ENCODE data around the gene COL11A2.

The COL11A2 gene

GRCh38 chr6:33142501-33143070, 49.7 kb downstream of the COL11A2 start:
- DNase-seq (ENCODE audit: low spot score in 2 of 2) (no peak), ATAC-seq (replicated peaks; ENCODE audit: extremely low read depth, poor library complexity, severe bottlenecking) (no peak)
- no peak overlapping the region for H3K27ac Mint-ChIP-seq (ENCODE audit: low read depth)
- H3K9me3 Mint-ChIP-seq = no peaks in the 10 kb centered on the region
- peaks cover 5% of the 10 kb centered on the region for H3K4me1 Mint-ChIP-seq
- H3K27me3 Mint-ChIP-seq = peaks cover 32% of the 10 kb centered on the region
- H3K4me3 Mint-ChIP-seq = no peak overlapping the region
- H3K36me3 Mint-ChIP-seq (ENCODE audit: insufficient read depth) = peaks cover 3% of the 10 kb centered on the region

DNA sequence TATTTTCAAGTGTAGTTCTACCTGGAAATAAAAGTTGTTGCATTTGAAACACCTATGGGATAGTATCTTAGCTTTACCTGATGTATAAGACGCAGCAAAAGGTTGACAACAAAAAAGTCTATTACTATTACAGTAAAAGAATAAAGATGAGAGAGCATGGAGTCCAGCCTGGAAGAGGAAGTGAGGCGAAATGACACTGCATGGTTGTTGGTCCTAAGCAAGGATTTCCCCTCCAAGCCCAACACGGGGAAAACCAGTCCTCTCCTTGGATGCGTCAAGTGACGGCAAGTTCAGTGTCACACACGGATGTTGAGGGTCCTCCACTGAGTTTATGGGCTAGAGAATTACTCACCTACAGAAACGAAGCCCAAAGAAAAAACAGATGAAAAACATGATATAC, 51.7 kb downstream of the COL11A2 start:
- no peak overlapping the region for H3K4me3 Mint-ChIP-seq
- ATAC-seq (replicated peaks; ENCODE audit: extremely low read depth, poor library complexity, severe bottlenecking) (no peak), DNase-seq (ENCODE audit: low spot score in 2 of 2) (no peak)
- H3K36me3 Mint-ChIP-seq (ENCODE audit: insufficient read depth) = peaks cover 4% of the 10 kb centered on the region
- H3K4me1 Mint-ChIP-seq = peaks cover 5% of the 10 kb centered on the region
- H3K27ac Mint-ChIP-seq (ENCODE audit: low read depth) = no peak overlapping the region
- H3K27me3 Mint-ChIP-seq = peaks cover 48% of the 10 kb centered on the region
- no peaks in the 10 kb centered on the region for H3K9me3 Mint-ChIP-seq

DNA sequence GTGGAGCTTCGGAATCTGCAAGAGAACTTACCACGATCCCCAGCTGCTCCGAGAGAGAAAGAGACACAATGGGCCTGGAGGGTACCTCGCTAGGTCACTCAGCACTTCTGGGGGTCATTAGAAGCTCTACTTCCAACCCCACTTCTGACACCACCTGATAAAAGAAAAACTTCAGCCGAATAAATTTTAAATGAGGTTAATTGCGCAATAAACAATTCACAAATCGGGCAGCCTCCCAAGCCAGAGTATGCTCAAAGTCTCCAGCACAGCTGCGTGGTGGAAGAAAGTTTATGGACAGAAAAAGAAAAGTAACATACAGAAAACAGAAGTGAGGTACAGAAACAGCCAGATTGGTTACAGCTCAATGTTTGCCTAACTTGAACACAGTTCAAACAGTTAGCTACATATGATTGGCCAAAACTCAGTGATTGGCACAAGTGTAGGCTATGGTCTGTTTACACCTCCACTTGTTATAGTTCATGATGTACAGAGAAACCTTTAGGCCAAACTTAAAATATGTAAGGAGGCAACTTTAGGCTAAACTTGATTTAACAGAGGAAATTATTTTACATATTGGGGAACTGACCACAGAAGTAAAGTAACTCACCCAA, 52.6 kb downstream of the COL11A2 start:
- no peak for DNase-seq (ENCODE audit: low spot score in 2 of 2)
- peaks cover 5% of the 10 kb centered on the region for H3K4me1 Mint-ChIP-seq
- H3K4me3 Mint-ChIP-seq = no peak overlapping the region
- no peak for ATAC-seq (replicated peaks; ENCODE audit: extremely low read depth, poor library complexity, severe bottlenecking)
- H3K27me3 Mint-ChIP-seq = peaks cover 48% of the 10 kb centered on the region
- H3K36me3 Mint-ChIP-seq (ENCODE audit: insufficient read depth) = peaks cover 4% of the 10 kb centered on the region
- H3K27ac Mint-ChIP-seq (ENCODE audit: low read depth) = no peak overlapping the region
- H3K9me3 Mint-ChIP-seq = no peaks in the 10 kb centered on the region

GRCh38 chr6:33136310-33136900, 55.9 kb downstream of the COL11A2 start:
- H3K9me3 Mint-ChIP-seq = no peaks in the 10 kb centered on the region
- no peaks in the 10 kb centered on the region for H3K4me1 Mint-ChIP-seq
- no peak for ATAC-seq (replicated peaks; ENCODE audit: extremely low read depth, poor library complexity, severe bottlenecking)
- peaks cover 26% of the 10 kb centered on the region for H3K27me3 Mint-ChIP-seq
- H3K4me3 Mint-ChIP-seq = no peak overlapping the region
- no peak for DNase-seq (ENCODE audit: low spot score in 2 of 2)
- H3K27ac Mint-ChIP-seq (ENCODE audit: low read depth) = no peak overlapping the region
- peaks cover 4% of the 10 kb centered on the region for H3K36me3 Mint-ChIP-seq (ENCODE audit: insufficient read depth)

- Mint-ChIP-seq H3K9me3 (no peaks in the 10 kb centered on the region), H3K4me3 (no peak overlapping the region), H3K27ac (ENCODE audit: low read depth) (no peak overlapping the region), H3K4me1 (no peaks in the 10 kb centered on the region), H3K27me3 (peaks cover 24% of the 10 kb centered on the region), H3K36me3 (ENCODE audit: insufficient read depth) (peaks cover 1% of the 10 kb centered on the region)
- ATAC-seq (replicated peaks; ENCODE audit: extremely low read depth, poor library complexity, severe bottlenecking) (no peak), DNase-seq (ENCODE audit: low spot score in 2 of 2) (no peak)
Measured at GRCh38 chr6:33132081-33132524, 60.2 kb downstream of the COL11A2 start.

GRCh38 chr6:33128318-33128717, 63.9 kb downstream of the COL11A2 start:
- ATAC-seq (replicated peaks; ENCODE audit: extremely low read depth, poor library complexity, severe bottlenecking) (no peak), DNase-seq (ENCODE audit: low spot score in 2 of 2) (no peak)
- H3K27me3 Mint-ChIP-seq = peaks cover 24% of the 10 kb centered on the region
- H3K9me3 Mint-ChIP-seq = peaks cover 10% of the 10 kb centered on the region
- H3K36me3 Mint-ChIP-seq (ENCODE audit: insufficient read depth) = no peaks in the 10 kb centered on the region
- H3K4me3 Mint-ChIP-seq = no peak overlapping the region
- H3K27ac Mint-ChIP-seq (ENCODE audit: low read depth) = no peak overlapping the region
- H3K4me1 Mint-ChIP-seq = no peaks in the 10 kb centered on the region

DNA sequence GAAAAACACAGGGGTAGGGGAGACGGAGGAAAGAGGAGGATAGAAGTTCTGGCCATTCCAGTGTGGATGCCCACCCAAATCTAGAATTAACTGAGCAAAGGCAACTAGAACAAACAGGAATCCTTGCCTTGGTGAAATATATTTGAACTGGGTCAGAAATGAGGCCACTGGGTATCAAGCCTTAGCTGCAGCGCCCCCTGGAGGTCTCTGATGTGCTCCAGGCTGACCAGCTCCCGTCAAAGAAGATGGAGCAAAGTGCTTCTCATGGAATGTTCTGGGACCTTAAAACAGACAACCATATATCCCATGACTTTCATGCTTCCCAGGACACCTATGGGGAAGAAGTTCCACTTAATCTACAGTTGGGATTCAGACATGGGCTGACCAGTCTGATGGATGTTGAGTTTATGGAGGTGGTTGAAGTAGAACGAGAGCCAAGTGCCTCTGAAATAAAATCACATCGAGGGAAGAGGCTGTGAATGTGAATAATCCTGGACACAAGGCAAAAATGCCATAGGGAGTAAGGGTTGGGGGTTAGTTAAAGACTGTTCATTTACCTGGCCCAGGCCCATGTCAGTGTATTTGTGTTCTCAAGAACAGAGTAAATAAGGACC, 66.1 kb downstream of the COL11A2 start:
- H3K4me1 Mint-ChIP-seq = no peaks in the 10 kb centered on the region
- peaks cover 29% of the 10 kb centered on the region for H3K27me3 Mint-ChIP-seq
- H3K27ac Mint-ChIP-seq (ENCODE audit: low read depth) = no peak overlapping the region
- no peak overlapping the region for H3K4me3 Mint-ChIP-seq
- no peaks in the 10 kb centered on the region for H3K36me3 Mint-ChIP-seq (ENCODE audit: insufficient read depth)
- ATAC-seq (replicated peaks; ENCODE audit: extremely low read depth, poor library complexity, severe bottlenecking) (no peak), DNase-seq (ENCODE audit: low spot score in 2 of 2) (peak; percentile 19 to 47)
- peaks cover 10% of the 10 kb centered on the region for H3K9me3 Mint-ChIP-seq

- peaks cover 10% of the 10 kb centered on the region for H3K9me3 Mint-ChIP-seq
Measured at GRCh38 chr6:33124947-33125346, 67.3 kb downstream of the COL11A2 start.

GRCh38 chr6:33124525-33124901, 67.8 kb downstream of the COL11A2 start:
- no peak for ATAC-seq (replicated peaks; ENCODE audit: extremely low read depth, poor library complexity, severe bottlenecking)
- H3K4me3 Mint-ChIP-seq = no peak overlapping the region
- no peak for DNase-seq (ENCODE audit: low spot score in 2 of 2)
- no peak overlapping the region for H3K27ac Mint-ChIP-seq (ENCODE audit: low read depth)
- peaks cover 10% of the 10 kb centered on the region for H3K9me3 Mint-ChIP-seq
- peaks cover 40% of the 10 kb centered on the region for H3K27me3 Mint-ChIP-seq
- H3K36me3 Mint-ChIP-seq (ENCODE audit: insufficient read depth) = no peaks in the 10 kb centered on the region
- no peaks in the 10 kb centered on the region for H3K4me1 Mint-ChIP-seq

More at GRCh38 chr6:33124947-33125346, 67.3 kb downstream of the COL11A2 start:
- ATAC-seq (replicated peaks; ENCODE audit: extremely low read depth, poor library complexity, severe bottlenecking) (no peak), DNase-seq (ENCODE audit: low spot score in 2 of 2) (no peak)
- H3K4me3 Mint-ChIP-seq = no peak overlapping the region
- no peaks in the 10 kb centered on the region for H3K4me1 Mint-ChIP-seq
- no peak overlapping the region for H3K27ac Mint-ChIP-seq (ENCODE audit: low read depth)
- H3K27me3 Mint-ChIP-seq = peaks cover 40% of the 10 kb centered on the region
- H3K36me3 Mint-ChIP-seq (ENCODE audit: insufficient read depth) = no peaks in the 10 kb centered on the region

- ATAC-seq (replicated peaks; ENCODE audit: extremely low read depth, poor library complexity, severe bottlenecking) (no peak), DNase-seq (ENCODE audit: low spot score in 2 of 2) (no peak)
- Mint-ChIP-seq H3K4me3 (no peak overlapping the region), H3K36me3 (ENCODE audit: insufficient read depth) (no peaks in the 10 kb centered on the region), H3K4me1 (no peaks in the 10 kb centered on the region), H3K27ac (ENCODE audit: low read depth) (no peak overlapping the region), H3K27me3 (peaks cover 40% of the 10 kb centered on the region), H3K9me3 (peaks cover 10% of the 10 kb centered on the region)
Measured at GRCh38 chr6:33123732-33124524, 68.3 kb downstream of the COL11A2 start.

DNA sequence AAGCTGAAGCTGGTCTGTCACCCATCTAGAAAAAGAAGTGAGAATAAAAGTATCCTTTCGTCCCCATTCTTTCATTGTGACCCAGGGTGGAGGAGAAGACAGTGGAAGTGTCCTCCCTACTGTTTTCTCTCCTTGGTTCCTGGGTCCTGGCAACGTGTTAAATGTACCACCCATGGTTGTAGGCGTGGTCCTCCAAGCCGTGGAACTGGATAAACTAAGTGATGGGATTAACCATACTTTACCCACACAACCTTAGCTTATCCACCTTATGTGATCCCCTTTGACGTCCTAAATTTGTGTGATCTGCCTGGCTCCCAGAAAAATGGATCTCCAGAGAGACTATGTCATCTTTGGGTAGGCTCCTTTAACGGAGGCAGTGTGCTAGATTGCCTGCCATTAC, 69.1 kb downstream of the COL11A2 start:
- Mint-ChIP-seq H3K9me3 (peaks cover 10% of the 10 kb centered on the region), H3K4me3 (no peak overlapping the region), H3K4me1 (no peaks in the 10 kb centered on the region), H3K27me3 (peaks cover 36% of the 10 kb centered on the region), H3K27ac (ENCODE audit: low read depth) (no peak overlapping the region), H3K36me3 (ENCODE audit: insufficient read depth) (no peaks in the 10 kb centered on the region)
- DNase-seq (ENCODE audit: low spot score in 2 of 2) (no peak), ATAC-seq (replicated peaks; ENCODE audit: extremely low read depth, poor library complexity, severe bottlenecking) (no peak)

- H3K27me3 Mint-ChIP-seq = peaks cover 46% of the 10 kb centered on the region
- H3K4me1 Mint-ChIP-seq = no peaks in the 10 kb centered on the region
- H3K4me3 Mint-ChIP-seq = no peak overlapping the region
- DNase-seq (ENCODE audit: low spot score in 2 of 2) (no peak), ATAC-seq (replicated peaks; ENCODE audit: extremely low read depth, poor library complexity, severe bottlenecking) (no peak)
- H3K9me3 Mint-ChIP-seq = peaks cover 10% of the 10 kb centered on the region
- peaks cover 2% of the 10 kb centered on the region for H3K36me3 Mint-ChIP-seq (ENCODE audit: insufficient read depth)
- no peak overlapping the region for H3K27ac Mint-ChIP-seq (ENCODE audit: low read depth)
Measured at GRCh38 chr6:33120001-33120400, 72.3 kb downstream of the COL11A2 start.

All from central memory CD8-positive, alpha-beta T cell (primary cell).